Raji (cell line): Measurements from ENCODE around the gene TOP2A.

Experiments used
- POLR2A ChIP-seq: IDR thresholded peaks from 2 replicates; pipeline ENCODE4 v1.6.1; 2011; ENCODE audit warnings: low read depth, low read length, control low read depth; ENCODE audit not compliant: insufficient read depth

Gene TOP2A

GRCh38 chr17:40443988-40444899 is 26.5 kb upstream of the TOP2A start:
- no peak for TF ChIP-seq POLR2A

DNA sequence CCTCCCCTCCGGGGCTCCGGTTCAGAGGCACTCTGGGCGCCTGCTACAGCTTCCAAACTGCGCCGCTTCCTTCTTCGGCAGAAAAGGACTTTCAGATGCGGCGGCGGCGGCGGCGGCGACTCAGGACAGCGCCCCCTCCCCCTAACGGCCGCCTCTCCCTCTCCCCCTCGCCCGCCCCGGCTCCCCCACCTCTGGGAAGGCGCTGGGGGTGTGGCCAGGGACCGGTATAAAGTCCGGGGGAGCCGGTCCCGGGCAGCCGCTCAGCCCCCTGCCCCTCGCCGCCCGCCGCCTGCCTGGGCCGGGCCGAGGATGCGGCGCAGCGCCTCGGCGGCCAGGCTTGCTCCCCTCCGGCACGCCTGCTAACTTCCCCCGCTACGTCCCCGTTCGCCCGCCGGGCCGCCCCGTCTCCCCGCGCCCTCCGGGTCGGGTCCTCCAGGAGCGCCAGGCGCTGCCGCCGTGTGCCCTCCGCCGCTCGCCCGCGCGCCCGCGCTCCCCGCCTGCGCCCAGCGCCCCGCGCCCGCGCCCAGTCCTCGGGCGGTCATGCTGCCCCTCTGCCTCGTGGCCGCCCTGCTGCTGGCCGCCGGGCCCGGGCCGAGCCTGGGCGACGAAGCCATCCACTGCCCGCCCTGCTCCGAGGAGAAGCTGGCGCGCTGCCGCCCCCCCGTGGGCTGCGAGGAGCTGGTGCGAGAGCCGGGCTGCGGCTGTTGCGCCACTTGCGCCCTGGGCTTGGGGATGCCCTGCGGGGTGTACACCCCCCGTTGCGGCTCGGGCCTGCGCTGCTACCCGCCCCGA is 25.7 kb upstream of the TOP2A start, which contains the start of gene IGFBP4:
TSS of gene IGFBP4 (plus strand) at position 255 of the 792 bp plus-strand sequence. CDS start at position 541, 286 bp downstream.
- TF ChIP-seq POLR2A = no peak

DNA sequence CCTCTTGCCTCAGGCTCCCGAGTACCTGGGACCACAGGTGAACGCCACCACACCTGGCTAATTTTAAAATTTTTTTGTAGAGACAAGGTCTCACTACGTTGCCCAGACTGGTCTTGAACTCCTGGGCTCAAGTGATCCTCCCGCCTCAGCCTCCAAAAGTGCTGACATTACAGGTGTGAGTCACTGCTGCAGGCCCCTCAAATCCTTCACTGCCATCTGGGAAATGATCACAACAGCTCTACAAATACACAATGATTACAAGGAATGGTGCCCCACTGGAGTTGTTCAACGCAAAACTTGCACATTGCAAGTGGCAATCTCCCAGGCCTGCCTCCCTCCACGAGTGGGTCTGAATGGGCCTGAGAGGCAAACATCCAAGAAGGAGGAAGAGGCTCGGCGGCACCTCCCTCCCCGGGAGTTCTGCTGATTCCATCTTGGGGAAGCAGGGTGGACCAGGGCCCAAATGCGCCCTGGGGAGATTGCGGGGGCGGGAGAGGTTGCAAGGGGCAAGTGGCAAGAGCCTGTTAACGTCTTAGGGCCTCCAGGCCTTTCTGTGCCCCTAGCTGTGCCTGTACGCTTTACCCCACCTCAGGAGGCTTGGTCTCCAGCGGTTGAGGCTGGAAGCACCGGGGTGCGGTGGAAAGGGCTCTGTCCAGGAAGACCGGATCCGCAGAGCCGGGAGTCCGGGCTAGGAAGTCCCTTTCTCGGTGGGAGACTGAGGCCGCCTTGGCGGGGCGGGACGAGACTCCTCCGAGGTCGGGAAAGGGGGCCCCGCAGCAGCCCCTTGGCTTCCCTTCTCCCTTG is 24.9 kb upstream of the TOP2A start:
- TF ChIP-seq POLR2A = no peak

DNA sequence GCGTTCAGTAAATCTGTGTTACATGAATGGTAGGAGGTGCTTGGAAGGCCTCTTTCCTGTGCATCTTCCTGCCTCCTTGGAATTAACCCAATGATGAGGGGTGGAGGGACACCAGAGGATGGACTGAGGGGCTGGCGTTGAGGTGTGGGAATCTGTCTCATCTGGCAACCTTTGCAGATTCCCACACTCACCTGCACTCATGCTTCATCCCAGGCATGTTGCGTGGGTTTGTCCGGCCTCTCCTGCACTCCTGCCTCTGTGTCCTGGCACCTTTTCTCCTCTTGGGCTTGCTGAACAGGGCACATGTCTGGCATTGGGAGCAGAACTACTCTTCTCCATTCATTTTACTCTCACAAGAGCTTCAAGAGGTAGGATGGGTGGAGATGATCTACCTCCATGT is 22.5 kb upstream of the TOP2A start:
- no peak for TF ChIP-seq POLR2A

- no peak for TF ChIP-seq POLR2A
Measured at GRCh38 chr17:40437095-40437732, 19.5 kb upstream of the TOP2A start.

DNA sequence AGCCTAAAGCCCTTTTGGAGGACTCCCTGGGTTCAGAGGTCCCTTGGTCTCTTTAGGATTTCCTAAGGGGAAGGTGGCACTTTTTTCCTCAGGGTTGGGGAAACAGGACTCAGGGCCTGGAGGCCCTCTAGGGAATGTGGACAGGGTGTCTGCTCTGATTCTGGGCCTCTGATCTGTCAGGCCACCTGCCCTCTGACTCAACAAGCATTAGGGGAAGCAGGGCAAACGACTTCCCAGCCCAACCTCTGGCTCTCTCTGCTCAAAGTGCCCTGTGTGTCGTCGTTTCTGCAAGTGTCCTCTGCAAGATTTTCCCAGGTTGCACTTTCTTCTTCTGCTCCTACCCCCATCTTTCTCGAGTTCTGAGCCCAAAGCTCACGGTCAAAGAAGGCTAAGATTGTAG is 18.9 kb upstream of the TOP2A start:
- TF ChIP-seq POLR2A = no peak

DNA sequence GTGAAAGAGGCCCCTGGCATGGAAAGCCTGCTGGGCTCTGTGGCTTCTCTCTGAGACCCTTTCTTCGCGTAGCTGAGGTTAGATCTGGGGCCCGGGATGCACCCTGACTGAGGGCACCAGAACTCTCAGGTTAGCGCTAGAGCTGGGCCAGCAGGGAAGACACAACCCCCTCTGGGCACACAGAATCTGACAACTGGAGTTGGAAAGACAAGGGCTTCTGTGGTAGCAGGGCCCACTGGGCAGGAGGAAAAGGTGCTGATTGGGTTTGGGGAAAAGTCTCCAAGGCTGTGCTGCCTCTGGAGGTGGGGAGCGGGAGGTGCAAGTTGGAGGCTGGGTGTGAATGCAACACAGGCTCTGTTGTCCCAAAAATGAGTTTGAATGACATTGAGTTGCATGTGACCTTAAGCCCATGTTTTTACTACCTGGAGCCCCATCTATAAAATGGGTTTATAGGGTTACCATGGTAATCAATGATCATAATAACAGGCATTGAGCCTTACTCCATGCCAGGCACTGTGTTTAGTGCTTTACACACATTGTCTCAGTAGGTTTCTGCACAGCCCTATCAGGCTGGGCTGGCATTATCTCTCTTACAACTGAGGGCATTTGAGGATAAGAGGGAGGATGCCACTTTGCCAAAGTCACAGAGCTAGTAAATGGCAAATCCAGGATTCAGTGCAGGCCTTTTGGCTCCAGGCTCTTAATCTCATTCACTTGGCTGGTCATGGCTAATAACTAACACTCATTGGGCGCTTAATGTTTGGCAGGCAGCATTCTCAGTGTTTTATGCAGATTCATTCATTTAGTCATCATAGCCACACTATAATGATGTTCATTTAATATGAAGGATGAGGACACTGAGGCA is 16.1 kb upstream of the TOP2A start:
- TF ChIP-seq POLR2A = no peak

- TF ChIP-seq POLR2A = no peak
Measured at GRCh38 chr17:40432864-40433528, 15.3 kb upstream of the TOP2A start.

DNA sequence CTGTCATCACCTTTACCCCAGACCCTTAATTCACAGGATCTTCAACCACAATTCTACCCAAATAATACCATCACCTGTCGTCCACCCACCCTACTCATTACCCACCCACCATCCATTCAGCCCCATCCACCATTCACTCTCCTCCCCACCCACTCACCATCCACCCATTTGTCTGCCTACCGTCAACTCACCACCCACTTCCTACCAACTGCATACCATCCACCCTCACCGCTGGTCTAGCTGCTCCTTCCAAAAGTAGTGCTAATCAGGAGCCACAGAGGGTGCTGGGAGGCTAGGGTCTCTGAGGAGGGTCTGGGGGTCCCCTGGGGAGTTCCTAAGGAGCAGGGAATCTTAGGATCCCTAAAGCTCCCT is 13.5 kb upstream of the TOP2A start:
- no peak for TF ChIP-seq POLR2A

GRCh38 chr17:40430272-40431230 is 12.9 kb upstream of the TOP2A start:
- TF ChIP-seq POLR2A = no peak

- no peak for TF ChIP-seq POLR2A
Measured at GRCh38 chr17:40427002-40427491, 9.4 kb upstream of the TOP2A start.

- no peak for TF ChIP-seq POLR2A
Measured at GRCh38 chr17:40425741-40426140, 8.0 kb upstream of the TOP2A start.

DNA sequence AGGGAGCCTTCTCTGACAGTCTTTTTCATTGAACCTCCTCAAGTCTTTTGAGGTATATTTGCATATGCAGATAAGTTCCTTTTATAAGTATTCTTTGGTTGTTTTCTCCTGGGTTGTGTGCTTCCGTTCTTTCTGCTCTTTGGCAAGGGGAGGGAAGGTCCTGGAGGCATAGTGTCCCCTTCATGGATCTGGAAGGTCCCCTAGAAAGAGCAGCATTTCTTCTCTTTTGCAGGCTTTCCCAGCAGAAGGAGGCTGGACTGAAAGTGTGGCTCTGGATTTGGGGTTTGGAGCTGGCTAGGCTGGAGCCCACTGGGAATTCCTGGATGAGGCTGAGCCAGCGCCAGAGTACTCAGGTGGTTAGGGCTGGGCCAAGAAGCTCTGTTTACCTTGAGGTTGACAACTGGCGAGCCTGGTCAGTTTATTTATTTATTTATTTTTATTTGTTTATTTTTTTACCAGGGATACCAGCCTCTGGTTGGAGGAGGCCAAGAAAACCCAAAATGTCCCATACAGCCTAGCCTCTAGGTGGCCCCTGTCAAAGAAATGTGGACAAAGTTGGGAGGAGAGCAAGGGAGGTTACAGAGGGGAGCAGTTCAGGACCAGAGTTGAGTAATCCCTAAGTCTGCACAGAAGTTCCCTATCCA is 5.4 kb upstream of the TOP2A start:
- no peak for TF ChIP-seq POLR2A
